Breast epithelium (tissue), 4 donors: Measurements from ENCODE around the gene RNF166. TPM values are rescaled to one million over a fixed set of nuclear protein-coding genes. Genes with fewer than 3 reads are reported as not detected.

Experiments
- DNase-seq, 2 donors: peaks; one replicate each; pipeline ENCODE4 v3.0.0-alpha.2; 2019; ENCODE audit warnings: low spot score in 2 of 2
- H3K27ac ChIP-seq, 2 donors: fragments of 200-600 bp; sonication (generic) in 1 of 2; one replicate each; pipeline ENCODE4 v1.5.1; 2016 to 2019; ENCODE audit warnings: mild to moderate bottlenecking in 1 of 2
- H3K27me3 ChIP-seq, 2 donors: fragments of 200-600 bp; sonication (generic) in 1 of 2; one replicate each; pipeline versions ENCODE4 v1.5.1 to v1.6.0; 2017 to 2019; ENCODE audit warnings: control low read depth in 1 of 2, mild to moderate bottlenecking in 1 of 2
- H3K36me3 ChIP-seq: fragments of 200-600 bp; one replicate; pipeline ENCODE4 v1.5.1; 2019
- H3K4me1 ChIP-seq, 2 donors: fragments of 200-600 bp; sonication (generic); one replicate each; pipeline ENCODE4 v1.5.1; 2016 to 2019; ENCODE audit warnings: control low read depth in 1 of 2
- H3K4me3 ChIP-seq, 3 donors: fragments of 200-600 bp; sonication (generic); 1 replicate in 2 of 3; 2 replicates in 1 of 3; pipeline ENCODE4 v1.5.1; 2016 to 2019; ENCODE audit warnings: mild to moderate bottlenecking in 3 of 3, moderate library complexity in 2 of 3
- H3K9me3 ChIP-seq, 2 donors: fragments of 200-600 bp; sonication (generic) in 1 of 2; one replicate each; pipeline ENCODE4 v1.5.1; 2016 to 2019; ENCODE audit warnings: control low read depth in 1 of 2
- CTCF ChIP-seq, 3 donors: fragments of 450-650 bp; IDR thresholded peaks; one replicate each; pipeline ENCODE4 v1.5.1; 2016 to 2017; ENCODE audit warnings: antibody characterized with exemption in 3 of 3, mild to moderate bottlenecking in 3 of 3, moderate library complexity in 3 of 3
- POLR2A ChIP-seq: fragments of 450-650 bp; IDR thresholded peaks from one replicate; pipeline ENCODE4 v1.6.1; 2016; ENCODE audit warnings: antibody characterized with exemption, mild to moderate bottlenecking, moderate library complexity
- POLR2AphosphoS5 ChIP-seq, 3 donors: sonication (generic); formaldehyde crosslinking; IDR thresholded peaks; one replicate each; pipeline ENCODE4 v1.6.1; 2017; ENCODE audit warnings: antibody characterized with exemption in 3 of 3
- intact Hi-C: fragments of 100-400 bp; cut with DNase I; formaldehyde crosslinking; loops from one replicate; pipeline ENCODE4 v1.15.1; 2023; ENCODE audit warnings: low total_unique reads
- total RNA-seq, 3 donors: library from RNA; depleted of rRNA; stranded (reverse); fragments of >200 nt; gene quantifications; one replicate each; pipeline ENCODE4 v1.1.0, GENCODE V29; 2016

Gene RNF166
- total RNA-seq, 3 donors from 2014 or later: 19.2 to 22.0 (median 21.9) TPM

GRCh38 chr16:88649195-88649923 lies 56.8 kb downstream of the RNF166 start:
- no peaks in the 10 kb centered on the region for H3K9me3 ChIP-seq
- peak overlapping the region; percentile 84 to 86 (median 86) for H3K4me3 ChIP-seq
- peaks cover 3% of the 10 kb centered on the region in 2 donors for H3K4me1 ChIP-seq
- no peaks in the 10 kb centered on the region for H3K27me3 ChIP-seq
- no peaks in the 10 kb centered on the region for H3K36me3 ChIP-seq
- intact Hi-C loops: no loop called here
- H3K27ac ChIP-seq: peak overlapping the region in 1 of 2 donors; percentile 71
- DNase-seq: no peak
- TF ChIP-seq POLR2AphosphoS5 (IDR thresholded peaks at IDR 0.05): no peak
- no peak for TF ChIP-seq CTCF (IDR thresholded peaks at IDR 0.05)
- no peak for TF ChIP-seq POLR2A

GRCh38 chr16:88647178-88648070 lies 58.8 kb downstream of the RNF166 start:
- no peak for TF ChIP-seq CTCF (IDR thresholded peaks at IDR 0.05)
- TF ChIP-seq POLR2A: no peak
- TF ChIP-seq POLR2AphosphoS5 (IDR thresholded peaks at IDR 0.05): no peak
- H3K36me3 ChIP-seq: no peaks in the 10 kb centered on the region
- intact Hi-C loops: no loop called here
- no peaks in the 10 kb centered on the region for H3K27me3 ChIP-seq
- no peak overlapping the region for H3K27ac ChIP-seq
- H3K9me3 ChIP-seq: no peaks in the 10 kb centered on the region
- no peak overlapping the region for H3K4me3 ChIP-seq
- H3K4me1 ChIP-seq: peaks cover 3% of the 10 kb centered on the region in 2 donors
- DNase-seq: no peak

Other genes with a start within 250 kb of the RNF166 start
- 10 to 100 TPM; 12.5 to 14.9 (median 13.3) TPM for gene ZC3H18, start 136.0 kb downstream of the RNF166 start, total RNA-seq
- not detected for gene IL17C, start 67.8 kb downstream of the RNF166 start, total RNA-seq
- 100 to 1,000 TPM; 138 to 194 (median 180) TPM for gene CYBA, start 55.4 kb downstream of the RNF166 start, total RNA-seq
- gene MVD, start 43.3 kb downstream of the RNF166 start, total RNA-seq: 10 to 100 TPM; 17.4 to 21.3 (median 19.0) TPM
- gene SNAI3, start 19.9 kb downstream of the RNF166 start, total RNA-seq: under 1 TPM; 0.66 to 0.96 (median 0.73) TPM
- gene CTU2, start 95 bp upstream of the RNF166 start, total RNA-seq: 1 to 10 TPM; 7.3 to 8.2 (median 7.8) TPM
- gene PIEZO1, start 78.8 kb upstream of the RNF166 start, total RNA-seq: 100 to 1,000 TPM in 2 of 3 donors, 10 to 100 TPM in 1; 90.7 to 181 (median 135) TPM
- gene CDT1, start 97.4 kb upstream of the RNF166 start, total RNA-seq: 1 to 10 TPM; 1.3 to 3.3 (median 3.2) TPM
- gene APRT, start 105.5 kb upstream of the RNF166 start, total RNA-seq: 100 to 1,000 TPM in 2 of 3 donors, 10 to 100 TPM in 1; 93.8 to 152 (median 126) TPM
- gene GALNS, start 150.5 kb upstream of the RNF166 start, total RNA-seq: 10 to 100 TPM; 16.2 to 29.5 (median 17.9) TPM
- gene TRAPPC2L, start 150.7 kb upstream of the RNF166 start, total RNA-seq: 10 to 100 TPM; 32.1 to 37.8 (median 34.4) TPM
- not detected for gene PABPN1L, start 160.3 kb upstream of the RNF166 start, total RNA-seq